Bone marrow (tissue), 2 donors: ENCODE results near the gene YWHAQ.

Source experiments
- DNase-seq, 2 donors: peaks; one replicate each; lab custom pipeline; 2025; lab: John Stamatoyannopoulos, UW

Gene YWHAQ

DNA sequence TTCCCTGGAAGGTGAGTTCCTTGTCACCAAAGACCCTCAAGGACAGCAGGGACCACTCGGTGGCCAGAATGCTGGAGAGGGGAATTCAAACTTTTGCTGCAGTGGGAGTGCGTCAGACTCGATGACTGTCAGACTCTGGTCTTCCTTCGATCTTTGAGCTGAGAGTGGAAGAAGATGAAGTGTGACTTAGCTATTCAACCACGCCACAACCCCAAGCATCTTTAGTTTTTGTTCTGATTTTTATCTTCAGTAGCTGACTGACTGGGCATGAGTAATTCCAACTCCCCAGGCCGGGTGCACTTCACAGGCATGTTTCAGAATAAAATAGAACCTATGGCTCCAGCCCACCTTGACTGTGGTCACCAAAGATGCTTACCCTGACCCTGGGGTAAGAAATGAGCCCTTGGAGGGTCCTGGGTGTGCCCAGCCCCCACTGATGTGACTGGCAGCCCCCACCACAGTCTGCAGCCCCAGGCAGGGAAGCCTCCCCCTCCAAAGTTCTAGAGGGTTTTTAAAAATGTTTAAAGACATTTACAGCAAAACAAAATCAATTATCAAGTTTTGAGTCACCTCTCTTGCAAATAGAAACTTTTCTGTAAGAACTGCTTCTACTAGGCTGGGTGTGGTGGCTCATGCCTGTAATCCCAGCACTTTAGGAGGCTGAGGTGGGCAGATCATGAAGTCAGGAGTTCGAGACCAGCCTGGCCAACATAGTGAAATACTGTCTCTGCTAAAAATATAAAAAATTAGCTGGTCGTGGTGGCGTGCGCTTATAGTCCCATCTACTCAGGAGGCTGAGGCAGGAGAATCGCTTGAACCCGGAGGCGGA lies 24.9 kb upstream of the YWHAQ start:
- no peak for DNase-seq

DNA sequence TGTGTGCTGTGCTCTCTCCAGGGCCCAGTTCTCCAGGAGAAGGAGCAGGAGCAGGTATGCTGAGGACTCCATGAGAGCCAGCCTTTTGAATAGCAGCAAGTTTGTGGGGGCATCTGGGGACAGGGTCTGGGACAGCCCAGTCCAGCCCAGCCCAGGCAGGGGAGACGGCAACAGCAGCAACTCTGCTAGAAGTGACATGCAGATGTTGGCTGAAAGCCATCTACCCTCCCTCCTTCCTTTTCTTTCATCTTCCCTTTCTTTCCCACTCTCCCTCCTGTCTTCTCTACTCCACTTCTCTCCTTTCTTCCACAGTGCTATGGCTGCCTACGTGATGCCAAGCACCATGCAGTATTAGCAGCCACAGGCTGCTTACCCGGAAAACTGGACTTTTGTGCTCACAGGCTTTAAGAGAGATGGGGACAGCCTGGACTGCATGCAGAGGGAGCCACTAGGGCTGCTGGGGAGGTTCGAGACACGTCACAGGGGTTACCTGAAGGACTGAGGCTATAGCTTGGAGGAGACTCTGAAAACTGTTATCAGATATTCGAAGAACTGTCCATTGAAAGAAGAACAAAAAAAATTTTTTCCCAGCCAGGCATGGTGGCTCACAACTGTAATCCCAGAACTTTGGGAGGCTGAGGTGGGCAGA lies 23.8 kb upstream of the YWHAQ start:
- DNase-seq = no peak

DNA sequence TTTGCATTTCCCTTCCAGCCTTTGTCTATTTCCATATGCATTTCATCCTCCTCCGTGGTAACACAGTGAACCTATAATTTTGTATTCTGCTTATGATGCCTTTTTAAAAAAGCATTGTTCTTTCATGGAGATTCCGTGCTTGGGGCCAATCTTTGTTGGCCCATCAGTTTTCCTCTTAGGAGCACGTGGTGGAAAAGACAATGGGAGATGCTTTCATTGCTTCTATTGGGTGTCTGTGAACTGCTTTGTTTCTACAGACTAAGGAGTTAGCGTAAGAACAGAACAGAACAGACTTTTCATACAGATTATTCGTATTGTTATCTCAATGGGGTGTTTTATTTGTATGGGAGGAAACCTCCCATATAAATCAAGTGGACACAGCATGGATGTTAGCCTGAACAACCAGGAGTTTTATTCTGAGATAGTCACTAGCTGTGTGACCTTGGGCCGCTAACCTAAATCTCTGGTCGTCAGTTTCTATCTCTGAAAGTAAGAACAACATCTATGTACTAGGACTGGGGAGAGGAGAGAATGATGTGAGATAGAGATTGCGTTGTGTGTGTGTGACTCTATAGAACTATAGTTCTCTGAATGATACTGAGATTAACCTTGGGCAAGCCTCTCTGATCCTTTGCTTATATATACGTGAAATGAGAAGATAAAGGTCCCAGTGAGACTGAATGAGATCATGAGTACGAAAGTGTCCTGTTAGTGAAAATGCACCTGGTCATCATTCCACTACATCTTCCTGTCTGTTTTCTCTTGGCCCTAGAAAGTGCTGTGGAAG lies 22.9 kb upstream of the YWHAQ start:
- no peak for DNase-seq

DNA sequence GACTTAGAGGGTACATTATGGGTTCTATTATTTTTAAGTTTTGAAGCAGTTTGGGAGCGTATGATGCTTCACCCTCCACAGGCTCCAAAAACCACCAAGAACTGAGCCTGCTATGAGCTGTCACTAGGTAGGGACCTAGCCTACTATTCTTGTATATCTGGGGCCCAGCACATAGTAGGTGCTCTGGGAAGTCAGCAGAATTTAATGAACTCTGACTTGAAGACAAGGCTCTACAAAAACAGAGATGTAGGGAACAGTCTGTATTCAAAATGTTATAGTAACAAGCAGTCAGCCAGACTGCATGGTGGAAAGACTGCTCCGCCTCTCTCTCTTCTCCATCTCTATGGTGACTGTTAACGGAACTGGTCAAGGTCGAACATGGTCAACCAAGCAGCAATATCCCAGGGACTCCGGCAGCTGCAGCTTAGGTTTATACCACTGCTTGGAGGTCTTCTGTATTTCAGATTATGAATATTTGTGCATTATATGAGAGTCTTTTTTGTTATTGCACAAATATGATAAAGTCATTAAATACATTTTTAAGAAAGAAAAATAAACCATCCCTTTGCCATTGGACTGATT lies 22.2 kb upstream of the YWHAQ start:
- no peak for DNase-seq

DNA sequence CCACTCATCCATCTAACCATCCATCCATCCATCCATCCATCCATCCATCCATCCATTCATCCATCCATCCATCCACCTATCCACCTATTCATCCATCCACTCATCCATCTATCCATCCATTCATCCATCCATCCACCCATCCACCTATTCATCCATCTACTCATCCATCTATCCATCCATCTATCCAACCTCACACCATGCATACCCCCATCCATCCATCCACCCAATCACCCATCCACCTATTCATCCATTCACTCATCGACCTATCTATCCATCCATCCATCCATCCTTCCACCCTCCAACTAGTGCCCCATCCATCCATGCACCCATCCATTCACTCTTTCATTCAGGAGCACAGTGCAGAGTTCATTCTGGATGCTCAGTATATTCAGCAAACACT lies 21.5 kb upstream of the YWHAQ start:
- no peak for DNase-seq

DNA sequence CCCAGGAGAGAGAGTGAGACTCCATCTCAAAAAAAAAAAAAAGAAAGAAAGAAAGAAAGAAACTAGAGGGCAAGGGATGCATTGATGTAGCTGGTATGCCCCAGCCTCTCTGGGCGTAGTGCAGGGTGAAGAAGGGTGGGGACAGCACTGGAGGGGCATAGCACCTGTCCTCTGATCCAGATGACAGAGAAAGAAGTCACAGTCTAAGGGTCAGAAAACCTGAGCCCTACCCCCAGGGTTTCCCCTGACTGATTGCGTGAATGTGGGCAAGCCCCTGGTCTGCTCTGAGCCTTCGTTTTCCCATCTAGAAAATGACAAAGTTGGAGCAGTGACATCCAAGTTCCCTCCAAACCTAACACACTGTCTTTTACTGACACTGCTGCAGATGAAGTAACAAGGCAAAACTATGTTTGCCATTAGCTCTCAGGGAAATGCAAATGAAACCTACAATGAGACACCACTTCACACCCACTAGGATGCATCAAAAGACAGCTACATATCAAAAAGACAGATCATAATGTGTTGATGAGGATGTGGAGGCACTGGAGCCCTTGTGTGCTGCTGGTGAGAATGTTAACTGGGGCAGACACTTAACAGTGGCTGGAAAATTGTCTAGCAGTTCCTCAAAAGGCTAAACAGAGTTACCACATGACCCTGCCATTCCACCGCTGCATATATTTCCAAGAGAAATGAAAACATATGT lies 19.5 kb upstream of the YWHAQ start:
- no peak for DNase-seq

DNA sequence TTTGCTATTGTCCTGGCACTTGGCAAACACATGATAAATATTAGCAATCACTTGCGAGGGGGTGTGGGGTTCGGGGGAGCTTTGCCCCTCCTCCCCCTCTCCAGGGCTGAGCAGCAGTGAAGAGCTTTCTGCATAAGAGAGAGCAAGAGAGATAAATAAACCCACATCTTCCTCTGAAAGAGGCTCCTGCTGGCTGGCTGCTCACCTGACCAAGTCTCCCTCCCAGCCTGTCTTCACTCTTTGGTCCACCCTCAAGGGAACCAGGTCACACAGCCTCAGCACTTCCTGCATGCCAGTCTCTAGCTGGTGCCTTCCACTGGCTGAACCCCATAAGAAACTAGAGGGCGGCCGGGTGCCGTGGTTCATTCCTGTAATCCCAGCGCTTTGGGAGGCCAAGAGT lies 18.5 kb upstream of the YWHAQ start:
- DNase-seq = no peak

DNA sequence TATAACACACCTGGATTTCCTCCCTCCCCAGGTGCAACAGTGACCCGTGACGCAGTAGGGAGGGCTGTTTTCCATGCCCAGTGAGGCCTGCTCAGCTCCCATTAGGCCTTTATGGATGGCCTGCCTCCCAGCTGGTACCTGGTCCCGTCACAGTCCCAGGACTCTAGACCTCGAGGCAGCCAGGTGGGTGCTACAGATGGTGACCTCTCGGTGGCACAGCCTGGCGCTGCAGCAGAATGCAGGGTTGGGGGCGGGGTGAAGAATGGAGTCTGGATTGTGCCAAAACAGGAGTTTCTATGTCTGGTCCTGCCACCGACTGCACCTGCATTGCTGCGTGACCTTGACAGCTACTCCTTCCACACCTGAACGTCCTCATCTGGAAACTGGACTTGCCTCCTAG lies 18.0 kb upstream of the YWHAQ start:
- DNase-seq = no peak

DNA sequence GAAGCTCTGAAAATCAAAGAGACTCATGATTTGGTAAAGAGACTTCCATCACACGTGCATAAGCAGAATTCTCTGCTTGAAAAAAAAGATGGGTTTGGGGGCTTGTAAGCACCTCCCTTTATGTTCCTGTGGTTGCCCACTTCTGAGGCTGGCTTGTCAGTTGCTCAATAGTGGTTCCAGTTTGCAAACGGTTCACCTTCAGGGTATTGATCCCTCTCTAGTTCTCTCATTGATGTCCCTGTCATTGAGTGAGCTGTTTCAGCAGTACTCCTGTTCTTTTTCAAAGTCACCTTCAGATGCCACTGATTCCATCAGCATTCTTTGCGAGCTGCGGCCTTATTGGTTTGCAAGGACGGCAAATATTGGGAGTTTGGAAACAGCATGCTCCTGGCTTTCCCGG lies 17.1 kb upstream of the YWHAQ start:
- DNase-seq = no peak

DNA sequence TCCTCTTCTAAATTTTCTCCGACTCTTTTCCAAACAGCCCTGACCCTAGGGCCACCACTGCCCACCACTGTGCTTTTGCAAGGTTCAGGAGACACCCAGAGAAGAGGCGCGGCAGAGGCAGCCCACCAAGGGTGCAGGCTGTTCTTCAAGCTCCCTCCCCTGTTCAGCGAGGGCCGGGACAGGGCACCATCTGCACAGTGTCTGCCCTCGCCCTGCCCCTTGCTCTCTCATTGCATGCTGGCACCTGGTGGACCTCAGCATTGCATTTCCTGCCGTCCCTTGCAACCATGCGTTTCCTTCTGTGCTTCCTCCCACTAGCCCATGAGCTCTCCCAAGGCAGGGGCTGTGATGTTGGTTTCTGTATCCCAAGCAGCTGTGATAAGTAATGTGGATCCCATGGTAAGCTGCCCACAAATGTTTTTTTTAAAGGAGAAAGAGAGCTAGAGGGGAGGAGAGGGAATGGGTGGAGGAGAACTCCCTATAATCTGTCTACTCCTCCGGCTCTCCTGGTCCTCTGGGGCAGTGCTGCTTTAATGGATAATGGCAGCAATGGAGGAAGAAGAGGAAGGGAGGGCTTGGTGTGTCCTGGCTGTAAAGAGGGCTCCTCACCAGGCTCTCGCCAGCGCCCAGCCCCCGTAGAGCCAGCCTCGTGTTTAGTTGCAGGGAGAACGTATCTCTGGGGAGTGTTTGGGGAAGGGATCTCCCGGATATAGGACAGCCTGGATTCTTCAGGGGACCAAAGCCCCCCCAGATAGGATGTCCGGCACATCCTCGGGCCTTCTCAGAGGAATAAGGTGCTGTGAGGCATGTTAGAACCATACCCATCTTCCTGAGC lies 15.6 kb upstream of the YWHAQ start:
- DNase-seq = no peak

DNA sequence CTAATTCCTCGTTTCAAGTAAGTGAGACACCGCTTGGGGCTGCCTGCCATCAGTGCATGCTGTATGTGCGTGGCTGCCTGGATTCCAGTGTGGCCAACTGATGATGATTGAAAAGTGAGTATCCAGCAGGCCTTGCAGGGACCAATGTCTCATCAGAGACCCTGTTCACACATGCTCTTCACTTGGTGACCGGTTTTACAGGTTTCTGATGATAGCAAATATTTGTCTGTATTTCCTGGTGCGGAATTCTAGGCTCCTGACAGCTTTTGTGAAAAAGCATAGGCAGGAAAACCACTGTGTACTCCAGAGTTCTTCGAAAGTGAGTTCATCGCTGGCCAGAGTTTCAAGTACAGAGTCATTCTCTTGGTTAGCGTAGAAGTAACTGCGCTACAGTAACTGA lies 13.8 kb upstream of the YWHAQ start:
- no peak for DNase-seq

DNA sequence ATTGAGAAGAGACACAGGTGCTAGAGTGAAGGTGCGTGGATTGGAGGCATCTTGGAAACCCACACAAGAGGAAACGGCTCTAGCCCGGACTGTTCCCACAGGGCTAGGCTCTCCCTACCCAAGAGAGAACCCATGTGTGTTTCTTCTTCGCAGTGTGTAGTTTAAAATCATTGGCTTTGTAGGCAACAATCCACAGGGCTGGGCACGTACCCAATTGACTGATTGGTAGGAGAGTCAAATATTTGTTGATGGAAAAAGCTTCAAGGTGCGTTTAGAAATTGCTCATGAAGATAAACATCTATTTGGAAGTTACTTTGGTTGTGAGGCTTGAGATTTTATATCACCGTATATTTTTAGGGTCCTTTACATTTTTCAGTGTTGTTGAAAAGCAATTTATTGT lies 13.2 kb upstream of the YWHAQ start:
- no peak for DNase-seq

DNA sequence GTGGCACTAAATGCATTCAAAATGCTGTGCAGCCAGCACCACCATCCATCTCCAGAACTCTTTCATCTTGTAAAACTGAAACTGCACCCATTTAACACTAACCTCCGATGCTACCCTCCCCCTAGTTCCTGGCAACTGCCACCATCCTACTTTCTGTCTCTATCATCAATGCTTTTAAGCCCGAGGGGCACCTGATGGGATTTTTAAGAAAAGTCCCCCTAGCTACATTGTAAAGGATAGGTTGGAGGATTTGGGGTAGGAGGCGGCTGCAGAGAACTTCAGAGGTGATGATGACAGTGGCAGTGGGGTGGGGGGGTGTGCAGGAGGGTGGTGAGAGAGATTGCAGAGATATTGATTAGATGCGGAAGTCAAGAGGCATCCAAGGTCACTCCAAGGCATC lies 10.8 kb upstream of the YWHAQ start:
- DNase-seq = no peak

DNA sequence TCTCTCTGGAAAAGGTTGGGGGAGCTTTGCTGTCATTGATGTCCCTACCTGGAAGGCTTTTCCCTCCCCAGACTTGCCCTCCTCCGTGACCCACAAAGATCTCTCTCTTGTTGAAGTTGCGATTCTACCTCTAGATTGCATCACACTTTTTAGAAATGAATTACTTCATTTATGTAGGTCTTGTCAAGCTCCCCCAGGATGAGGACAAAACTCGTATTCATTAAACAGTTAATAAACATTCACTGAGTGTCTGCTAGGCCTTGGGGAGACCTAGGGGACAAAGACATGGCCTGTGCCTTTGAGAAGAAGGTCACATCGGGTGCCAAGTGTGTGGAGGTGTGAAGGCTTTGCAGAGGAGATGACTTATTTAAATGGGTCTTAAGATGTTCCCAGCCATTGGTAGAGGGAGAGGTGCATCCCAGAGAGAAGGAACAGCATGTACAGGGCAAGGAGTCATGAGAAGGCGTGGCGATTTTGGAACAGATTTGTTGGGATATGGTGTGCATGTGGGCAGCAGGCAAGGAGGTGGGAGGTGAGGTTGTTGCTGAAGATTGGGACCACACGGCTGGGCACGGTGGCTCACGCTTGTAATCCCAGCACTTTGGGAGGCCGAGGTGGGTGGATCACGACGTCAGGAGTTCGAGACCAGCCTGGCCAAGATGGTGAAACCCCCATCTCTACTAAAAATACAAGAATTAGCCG lies 9.8 kb upstream of the YWHAQ start:
- no peak for DNase-seq

DNA sequence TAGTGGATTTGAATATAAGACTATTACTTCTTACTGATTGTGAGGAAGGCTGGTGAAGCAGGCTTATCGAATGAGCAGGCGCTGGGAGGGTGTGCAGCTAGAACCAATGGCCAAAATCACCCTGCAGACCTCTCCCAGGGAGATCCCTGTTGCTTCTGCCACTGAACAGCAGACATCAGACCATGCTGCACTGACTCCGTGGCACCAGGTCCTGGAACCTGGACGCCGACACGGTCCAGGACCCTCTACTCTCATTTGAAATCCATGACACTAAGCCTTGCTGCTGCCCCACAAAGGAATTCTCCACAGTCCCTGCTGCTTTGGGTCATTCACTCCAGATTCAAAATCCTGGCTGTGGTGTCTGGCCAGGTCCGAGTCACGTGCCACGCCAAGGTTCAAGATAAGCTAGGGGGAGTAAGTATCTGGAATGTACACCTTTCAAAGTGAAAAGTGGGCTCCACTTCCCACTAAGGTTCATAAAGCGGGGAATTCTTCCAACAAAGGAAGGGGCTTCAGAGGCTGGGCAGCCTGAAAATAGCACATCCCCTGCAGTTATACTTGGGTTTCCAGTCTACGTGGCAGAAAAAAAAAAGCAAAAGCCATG lies 9.0 kb upstream of the YWHAQ start:
- DNase-seq = no peak

DNA sequence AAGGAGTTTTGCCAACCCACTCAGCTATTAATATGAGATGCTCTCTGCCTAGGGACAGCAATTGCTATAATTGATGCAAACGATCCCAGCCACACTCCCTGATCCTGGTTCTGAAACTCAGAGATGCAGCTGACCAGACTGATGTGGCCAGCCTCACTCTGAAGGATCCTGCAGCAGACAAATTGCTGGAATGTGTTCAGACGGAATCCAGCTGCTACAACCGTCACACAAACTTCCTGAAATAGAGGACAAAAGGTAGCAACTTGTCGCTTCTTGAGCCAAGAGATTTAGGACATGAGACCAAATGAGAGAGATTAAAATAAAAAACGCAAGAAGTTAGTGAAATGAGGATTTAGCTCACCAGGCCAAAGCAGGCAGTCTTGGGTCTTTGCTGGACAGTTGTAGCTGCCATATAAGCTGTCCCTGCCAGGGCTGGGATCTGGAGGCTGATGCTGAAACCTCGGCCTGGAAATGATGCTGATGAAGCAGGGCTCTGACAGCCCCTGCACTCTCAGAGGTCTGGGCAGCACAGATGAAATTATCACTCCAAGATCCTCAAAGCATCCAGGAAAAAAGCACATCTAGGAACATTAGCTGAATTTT lies 8.3 kb upstream of the YWHAQ start:
- DNase-seq = no peak

DNA sequence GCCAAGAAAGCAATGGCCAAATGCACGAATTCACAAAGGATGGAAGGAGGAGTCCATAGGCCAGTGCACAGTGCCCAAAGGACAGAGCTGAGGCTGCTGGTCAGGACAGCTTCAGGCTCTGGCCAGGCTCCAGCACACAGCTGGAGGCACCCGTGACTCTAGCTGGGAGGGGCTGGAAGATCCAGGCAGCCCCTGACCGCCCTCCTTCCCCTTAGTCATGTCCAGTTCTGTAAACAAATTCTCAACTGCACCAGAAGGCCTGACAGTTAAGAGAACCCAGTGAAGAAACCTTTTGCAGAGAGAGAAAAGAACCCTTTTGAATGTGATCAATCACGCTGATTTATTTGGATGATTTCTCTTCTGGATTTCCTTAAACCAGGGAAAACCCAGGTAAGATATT lies 7.7 kb upstream of the YWHAQ start:
- no peak for DNase-seq

DNA sequence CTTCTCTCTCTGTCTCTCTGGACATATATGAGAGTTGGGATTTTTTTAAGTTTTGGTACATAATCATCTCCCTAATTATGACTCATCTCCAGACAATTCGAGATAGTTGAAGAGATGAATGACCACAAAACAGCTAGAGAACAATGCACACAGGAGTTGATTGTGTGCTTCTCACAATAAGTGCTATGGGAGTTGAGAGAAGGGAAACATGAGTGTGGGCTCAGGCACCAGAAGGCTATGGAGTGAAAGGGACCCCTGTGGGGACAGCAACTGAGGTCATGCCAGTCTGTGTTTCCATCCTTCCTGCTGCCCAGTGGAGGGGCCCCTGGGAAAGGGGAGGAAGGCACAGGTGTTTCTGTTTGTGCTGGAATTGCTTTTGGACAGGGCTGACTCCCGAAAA lies 6.5 kb upstream of the YWHAQ start:
- no peak for DNase-seq

DNA sequence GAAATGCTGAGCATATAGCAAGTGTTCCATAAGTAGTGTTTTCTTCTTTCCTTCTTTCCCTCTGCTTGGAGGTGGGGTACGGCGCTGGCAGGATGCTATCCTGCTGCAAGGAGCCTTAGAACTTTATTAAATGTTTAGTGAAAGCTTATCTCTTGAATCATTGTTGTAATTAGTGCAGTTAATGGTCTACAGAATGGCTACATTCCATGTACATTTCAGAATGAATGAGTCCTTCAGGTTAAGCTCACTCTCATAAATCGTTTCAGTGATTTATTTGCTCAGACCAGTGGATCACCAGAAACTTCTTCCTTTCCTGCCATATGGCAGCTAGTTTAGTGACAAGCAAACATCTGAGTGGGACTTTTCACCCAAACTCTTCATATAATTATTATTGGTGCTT lies 3.3 kb upstream of the YWHAQ start:
- no peak for DNase-seq
